Pulmonary artery endothelial cell (primary cell): ENCODE data around the gene CPVL. TPM values are rescaled to one million over a fixed set of nuclear protein-coding genes. Genes with fewer than 3 reads are reported as not detected.
"Not testable (repeated sequence)": the region's sequence is repeated elsewhere in the genome, so short reads cannot be mapped to it uniquely, and the experiment has no call there.

Experiments used
- DNase-seq: peaks from one replicate; pipeline ENCODE4 v3.0.0-alpha.2; 2011; ENCODE audit warnings: low read depth, low spot score
- total RNA-seq: library from RNA; depleted of rRNA; stranded (reverse); fragments of >200 nt; gene quantifications from 2 replicates; pipeline ENCODE4 v1.2.3, GENCODE V29; 2014

Gene CPVL
- total RNA-seq, 1 donor from 2014 or later: not detected

- no peak for DNase-seq
These were observed 25.4 kb downstream of the CPVL start for GRCh38 chr7:29120955-29121354.

- DNase-seq: no peak
These were observed 26.8 kb downstream of the CPVL start for GRCh38 chr7:29119538-29119937.

GRCh38 chr7:29116361-29117200, 29.8 kb downstream of the CPVL start:
- DNase-seq: no peak

GRCh38 chr7:29115753-29116152, 30.6 kb downstream of the CPVL start:
- no peak for DNase-seq

- no peak for DNase-seq
These were observed 31.1 kb downstream of the CPVL start for GRCh38 chr7:29115130-29115687.

GRCh38 chr7:29114266-29114665, 32.1 kb downstream of the CPVL start:
- not testable (repeated sequence) for DNase-seq

GRCh38 chr7:29113384-29114102, 32.8 kb downstream of the CPVL start:
- no peak for DNase-seq

- no peak for DNase-seq
These were observed 33.6 kb downstream of the CPVL start for GRCh38 chr7:29112721-29113120.

- DNase-seq: no peak
These were observed 36.4 kb downstream of the CPVL start for GRCh38 chr7:29109899-29110298.

GRCh38 chr7:29109358-29109757, 37.0 kb downstream of the CPVL start:
- DNase-seq: no peak

GRCh38 chr7:29107056-29107455, 39.3 kb downstream of the CPVL start:
- no peak for DNase-seq

- DNase-seq: no peak
These were observed 39.7 kb downstream of the CPVL start for GRCh38 chr7:29106669-29106988.

GRCh38 chr7:29105752-29106668, 40.3 kb downstream of the CPVL start:
- DNase-seq: no peak

GRCh38 chr7:29105191-29105590, 41.1 kb downstream of the CPVL start:
- no peak for DNase-seq

GRCh38 chr7:29102558-29103151, 43.7 kb downstream of the CPVL start:
- no peak for DNase-seq

- DNase-seq: no peak
These were observed 45.4 kb downstream of the CPVL start for GRCh38 chr7:29100924-29101323.

GRCh38 chr7:29099896-29100847, 46.2 kb downstream of the CPVL start:
- DNase-seq: no peak

GRCh38 chr7:29096446-29096730, 49.9 kb downstream of the CPVL start:
- no peak for DNase-seq

- no peak for DNase-seq
These were observed 50.5 kb downstream of the CPVL start for GRCh38 chr7:29095631-29096445.
